GM12874 (cell line): Measurements from ENCODE around the gene ACOT2.

Experiments
- TF ChIP-seq, protein P1 (sequence below): IDR thresholded peaks from 2 replicates; pipeline ENCODE4 v1.5.1; 2011; ENCODE audit warnings: low read depth, mild to moderate bottlenecking, control low read depth, low read length, moderate library complexity; ENCODE audit not compliant: insufficient read depth

The ACOT2 gene

GRCh38 chr14:73599499-73599898 lies 30.5 kb downstream of the ACOT2 start:
- TF ChIP-seq, protein P1, sequence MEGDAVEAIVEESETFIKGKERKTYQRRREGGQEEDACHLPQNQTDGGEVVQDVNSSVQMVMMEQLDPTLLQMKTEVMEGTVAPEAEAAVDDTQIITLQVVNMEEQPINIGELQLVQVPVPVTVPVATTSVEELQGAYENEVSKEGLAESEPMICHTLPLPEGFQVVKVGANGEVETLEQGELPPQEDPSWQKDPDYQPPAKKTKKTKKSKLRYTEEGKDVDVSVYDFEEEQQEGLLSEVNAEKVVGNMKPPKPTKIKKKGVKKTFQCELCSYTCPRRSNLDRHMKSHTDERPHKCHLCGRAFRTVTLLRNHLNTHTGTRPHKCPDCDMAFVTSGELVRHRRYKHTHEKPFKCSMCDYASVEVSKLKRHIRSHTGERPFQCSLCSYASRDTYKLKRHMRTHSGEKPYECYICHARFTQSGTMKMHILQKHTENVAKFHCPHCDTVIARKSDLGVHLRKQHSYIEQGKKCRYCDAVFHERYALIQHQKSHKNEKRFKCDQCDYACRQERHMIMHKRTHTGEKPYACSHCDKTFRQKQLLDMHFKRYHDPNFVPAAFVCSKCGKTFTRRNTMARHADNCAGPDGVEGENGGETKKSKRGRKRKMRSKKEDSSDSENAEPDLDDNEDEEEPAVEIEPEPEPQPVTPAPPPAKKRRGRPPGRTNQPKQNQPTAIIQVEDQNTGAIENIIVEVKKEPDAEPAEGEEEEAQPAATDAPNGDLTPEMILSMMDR = no peak

DNA sequence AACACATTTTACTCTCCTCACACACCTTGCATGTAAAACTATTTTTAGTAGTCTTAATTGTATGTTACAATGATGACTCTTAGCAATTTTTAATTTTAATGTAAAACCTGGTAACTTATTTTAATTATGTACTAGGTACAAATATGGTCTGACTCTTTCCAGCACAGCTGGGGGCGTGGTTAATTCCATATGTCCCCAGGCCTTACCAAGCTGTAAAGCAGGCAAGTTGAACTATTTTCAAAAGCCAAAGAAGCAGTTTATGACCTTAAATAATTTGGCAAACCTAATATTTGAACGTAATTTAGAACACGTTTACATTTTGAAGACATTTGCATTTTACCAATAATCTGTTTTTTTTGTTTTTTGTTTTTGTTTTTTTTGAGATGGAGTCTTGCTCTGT lies 34.0 kb downstream of the ACOT2 start:
- TF ChIP-seq, protein P1 = no peak

- TF ChIP-seq, protein P1 = no peak
Observed at GRCh38 chr14:73606271-73606670, 37.3 kb downstream of the ACOT2 start.

DNA sequence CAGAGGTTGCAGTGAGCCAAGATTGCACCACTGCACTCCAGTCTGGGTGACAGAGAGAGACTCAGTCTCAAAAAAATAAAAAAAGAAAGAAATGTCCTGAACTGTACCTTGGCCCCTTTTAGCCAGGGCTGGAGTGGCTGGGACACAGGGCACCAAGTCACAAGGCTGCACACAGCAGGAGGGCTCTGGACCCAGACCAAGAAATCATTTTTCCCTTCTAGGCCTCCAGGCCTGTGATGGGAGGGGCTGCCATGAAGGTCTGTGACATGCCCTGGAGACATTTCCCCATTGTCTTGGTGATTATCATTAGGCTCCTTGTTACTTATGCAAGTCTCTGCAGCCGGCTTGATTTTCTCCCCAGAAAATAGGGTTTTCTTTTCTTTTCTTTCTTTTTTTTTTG lies 38.2 kb downstream of the ACOT2 start:
- TF ChIP-seq, protein P1 = no peak

DNA sequence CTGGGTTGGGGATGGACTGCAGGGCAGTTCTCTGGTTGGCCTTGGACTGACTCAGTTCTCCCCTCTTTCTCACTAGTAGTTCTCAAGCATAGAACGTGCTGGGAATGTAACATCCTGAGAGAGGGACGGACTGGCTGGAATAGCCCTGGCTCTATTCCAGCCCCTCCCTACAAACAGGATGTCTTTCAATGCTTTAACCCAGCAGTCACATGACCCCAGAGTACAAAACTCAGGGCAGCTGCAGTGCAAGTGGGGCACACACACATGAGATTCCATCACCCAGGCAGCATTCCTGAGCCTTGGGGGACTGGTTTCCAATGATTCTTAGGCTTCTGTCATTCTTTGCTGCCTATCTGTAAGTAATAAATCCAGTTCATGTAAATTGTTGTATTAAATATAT lies 41.7 kb downstream of the ACOT2 start:
- TF ChIP-seq, protein P1 = no peak

- TF ChIP-seq, protein P1 = no peak
Observed at GRCh38 chr14:73612339-73613045, 43.5 kb downstream of the ACOT2 start, which contains the start of gene ACOT6. TSS of gene ACOT6 (plus strand) at chr14:73612517. CDS start at chr14:73612572, 55 bp downstream.

GRCh38 chr14:73613046-73613383 lies 44.0 kb downstream of the ACOT2 start:
- TF ChIP-seq, protein P1 = no peak
